Tibial nerve (tissue), 4 donors: Measurements from ENCODE around the gene CPNE2.

Experiments
- CTCF ChIP-seq, 5 experiments: fragments of 200-600 bp in 3 of 5; fragments of 450-650 bp in 2 of 5; sonication (generic) in 3 of 5; IDR thresholded peaks; one replicate each; pipeline ENCODE4 v1.5.1; 2016 to 2019; ENCODE audit warnings: antibody characterized with exemption in 5 of 5, mild to moderate bottlenecking in 3 of 5, moderate library complexity in 2 of 5
- EP300 ChIP-seq, 2 donors: sonication (generic); formaldehyde crosslinking; IDR thresholded peaks; one replicate each; pipeline ENCODE4 v1.6.1; 2017; ENCODE audit warnings: antibody characterized with exemption in 2 of 2, mild to moderate bottlenecking in 1 of 2

DNA sequence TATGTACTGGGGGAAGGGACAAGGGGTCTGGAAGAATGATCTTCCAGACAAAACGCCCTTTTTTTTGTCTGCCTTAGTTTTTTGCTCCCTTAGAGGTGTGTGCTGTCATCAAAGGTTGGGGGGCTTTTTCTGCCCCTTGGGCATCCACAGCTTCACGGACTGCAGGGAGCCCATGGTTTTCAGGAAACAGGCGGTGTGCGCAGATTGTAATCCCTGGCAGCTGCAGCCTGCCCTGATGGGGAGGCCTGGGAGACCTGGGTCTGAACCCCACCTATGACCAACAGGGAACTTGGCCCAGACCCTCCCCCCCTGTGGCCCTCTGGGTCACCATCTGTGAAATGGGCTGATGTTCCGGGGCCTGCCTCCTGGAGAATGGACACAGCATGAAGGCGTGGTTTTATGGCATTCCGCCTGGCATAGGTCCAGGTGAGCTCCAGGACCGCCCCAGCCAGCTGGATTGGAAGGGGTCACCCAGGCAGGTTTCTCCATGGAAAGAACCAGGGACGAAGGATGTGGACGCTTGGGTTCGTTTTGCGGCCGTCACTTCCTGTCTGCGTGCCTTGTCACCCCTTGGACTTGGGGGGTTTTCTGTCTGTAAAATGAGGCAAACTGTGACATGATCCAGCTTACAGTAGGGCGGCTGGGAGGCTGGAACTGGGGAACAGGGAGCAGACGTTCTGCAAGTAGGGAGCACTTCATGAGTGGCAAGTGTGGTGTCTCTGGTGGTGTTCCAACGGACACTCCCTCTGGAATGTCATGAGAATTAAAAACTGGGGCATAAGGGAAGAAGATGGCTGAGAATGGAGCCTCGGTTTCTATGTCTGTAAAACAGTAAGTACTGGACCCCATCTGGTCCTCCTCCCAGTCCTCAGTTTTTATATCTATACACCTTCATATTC is 1.5 kb downstream of the CPNE2 start:
- TF ChIP-seq EP300 (IDR thresholded peaks at IDR 0.05) (no peak), CTCF (IDR thresholded peaks at IDR 0.05) (no peak)
